ENCODE measurements around the gene SSBP3. TPM values are rescaled to one million over a fixed set of nuclear protein-coding genes. Genes with fewer than 3 reads are reported as not detected.

SSBP3 gene
- polyA plus RNA-seq, 1 of the 3 experiments (the other 2 are of a cell fraction) = 26.2 TPM

DNA sequence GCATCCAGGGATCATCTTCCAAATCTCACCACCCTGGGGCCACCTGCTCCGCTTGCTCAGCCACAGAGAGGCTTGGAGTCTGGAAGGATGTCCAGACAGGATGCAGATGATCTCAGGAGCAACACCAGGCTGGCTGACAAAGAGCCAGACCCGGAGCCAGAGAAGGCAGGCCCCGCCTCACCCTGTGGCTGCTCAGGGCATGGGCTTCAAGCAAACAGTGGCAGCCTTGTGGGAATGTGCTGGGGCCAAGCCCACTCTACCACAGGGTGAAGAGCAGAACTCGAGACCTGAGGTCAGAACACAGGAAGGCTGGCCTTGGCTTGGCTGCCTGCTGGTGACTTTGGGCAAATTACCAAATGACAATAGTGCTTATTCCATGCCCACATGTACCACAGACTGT is 160.7 kb downstream of the SSBP3 start:
- Histone ChIP-seq H3K4me1 (ENCODE audit: control insufficient read depth in 1 of 2, insufficient read depth in 2 of 2, low read depth in 1 of 2, low read length in 1 of 2) (peaks cover 6 to 36% of the 10 kb centered on the region in 2 experiments; a peak in 1 of 4 replicates), H3K9me3 (no peaks in the 10 kb centered on the region), H3K36me3 (replicated peaks in 1 of 2; ENCODE audit: control insufficient read depth in 1 of 2, insufficient read depth in 2 of 2, low read length in 1 of 2) (peaks cover 0 to 22% of the 10 kb centered on the region in 2 experiments), H3K27me3 (ENCODE audit: insufficient read depth) (no peaks in the 10 kb centered on the region), H3K9ac (no peak overlapping the region), H3K4me2 (no peak overlapping the region), H3F3A (replicated peaks; ENCODE audit: insufficient read depth) (no peaks in the 10 kb centered on the region), H3K27ac (ENCODE audit: low read depth in 2 of 2, low read length in 1 of 2) (peak overlapping the region in 1 of 2 experiments; percentile 87; a peak in 2 of 4 replicates), H4K20me1 (ENCODE audit: insufficient read depth) (no peaks in the 10 kb centered on the region), H3K9me2 (no peaks in the 10 kb centered on the region), H3K79me2 (ENCODE audit: insufficient read depth) (no peaks in the 10 kb centered on the region), H2AFZ (ENCODE audit: low read depth) (no peak overlapping the region), H3K4me3 (ENCODE audit: low read depth in 2 of 2, low read length in 1 of 2) (no peak overlapping the region)
- TF ChIP-seq, protein P1, sequence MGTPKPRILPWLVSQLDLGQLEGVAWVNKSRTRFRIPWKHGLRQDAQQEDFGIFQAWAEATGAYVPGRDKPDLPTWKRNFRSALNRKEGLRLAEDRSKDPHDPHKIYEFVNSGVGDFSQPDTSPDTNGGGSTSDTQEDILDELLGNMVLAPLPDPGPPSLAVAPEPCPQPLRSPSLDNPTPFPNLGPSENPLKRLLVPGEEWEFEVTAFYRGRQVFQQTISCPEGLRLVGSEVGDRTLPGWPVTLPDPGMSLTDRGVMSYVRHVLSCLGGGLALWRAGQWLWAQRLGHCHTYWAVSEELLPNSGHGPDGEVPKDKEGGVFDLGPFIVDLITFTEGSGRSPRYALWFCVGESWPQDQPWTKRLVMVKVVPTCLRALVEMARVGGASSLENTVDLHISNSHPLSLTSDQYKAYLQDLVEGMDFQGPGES (IDR thresholded peaks at IDR 0.05; ENCODE audit: low read depth, low read length) = no peak
- no peak for TF ChIP-seq TAF1 (IDR thresholded peaks at IDR 0.05; ENCODE audit: borderline replicate concordance, low read depth, low read length)
- DNase-seq = peak; percentile 60
- POLR2A ChIA-PET = interaction anchor here (1.0 to 1.2 kb wide), 2 partner anchors 10 to 17 kb away, joined by 3 to 4 read pairs; no protein-coding TSS in a partner anchor
- WGBS (ENCODE audit: low lambda C conversion rate) = 40% methylated on average over 1 of the region's 4 CpGs
- CTCF ChIA-PET = interaction anchor here (1.8 kb wide), 1 partner anchor 53 kb away, joined by 5 read pairs; no protein-coding TSS in a partner anchor

DNA sequence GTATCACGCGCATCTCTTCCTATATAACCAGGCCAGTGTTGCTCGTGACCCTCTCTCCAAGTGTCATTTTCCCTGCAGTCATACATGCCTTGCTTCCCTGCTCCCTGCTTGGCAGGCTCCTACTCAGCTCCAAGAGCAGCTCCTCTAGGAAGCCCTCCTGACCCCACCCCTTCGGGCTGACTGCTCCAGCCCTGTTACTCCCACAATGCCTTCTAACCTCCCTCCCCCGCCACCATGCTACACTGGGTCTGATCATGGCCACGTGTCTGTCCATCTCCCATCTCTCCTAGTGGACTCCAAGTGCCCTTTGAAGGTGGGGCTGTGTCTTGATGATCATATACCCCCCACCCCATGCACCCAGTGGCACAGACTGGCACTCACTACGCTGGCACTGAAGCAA is 161.5 kb downstream of the SSBP3 start:
- no peaks in the 10 kb centered on the region for H3K27me3 ChIP-seq (ENCODE audit: insufficient read depth)
- H3K4me3 ChIP-seq (ENCODE audit: low read depth in 2 of 2, low read length in 1 of 2) = no peak overlapping the region
- no peaks in the 10 kb centered on the region for H3K9me3 ChIP-seq
- no peak overlapping the region for H3K4me2 ChIP-seq
- peaks cover 0 to 36% of the 10 kb centered on the region in 2 experiments; a peak in 1 of 4 replicates for H3K4me1 ChIP-seq (ENCODE audit: control insufficient read depth in 1 of 2, insufficient read depth in 2 of 2, low read depth in 1 of 2, low read length in 1 of 2)
- whole genome bisulfite sequencing (ENCODE audit: low lambda C conversion rate) = 93% methylated on average over 7 of the region's 7 CpGs
- H2AFZ ChIP-seq (ENCODE audit: low read depth) = no peak overlapping the region
- no peak for DNase-seq
- no peaks in the 10 kb centered on the region for H3K79me2 ChIP-seq (ENCODE audit: insufficient read depth)
- peaks cover 0 to 22% of the 10 kb centered on the region in 2 experiments for H3K36me3 ChIP-seq (replicated peaks in 1 of 2; ENCODE audit: control insufficient read depth in 1 of 2, insufficient read depth in 2 of 2, low read length in 1 of 2)
- H3F3A ChIP-seq (replicated peaks; ENCODE audit: insufficient read depth) = no peaks in the 10 kb centered on the region
- H3K9me2 ChIP-seq = no peaks in the 10 kb centered on the region
- peak overlapping the region in 1 of 2 experiments; percentile 87; a peak in 2 of 4 replicates for H3K27ac ChIP-seq (ENCODE audit: low read depth in 2 of 2, low read length in 1 of 2)
- TF ChIP-seq, protein P2, sequence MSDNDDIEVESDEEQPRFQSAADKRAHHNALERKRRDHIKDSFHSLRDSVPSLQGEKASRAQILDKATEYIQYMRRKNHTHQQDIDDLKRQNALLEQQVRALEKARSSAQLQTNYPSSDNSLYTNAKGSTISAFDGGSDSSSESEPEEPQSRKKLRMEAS (IDR thresholded peaks at IDR 0.05; ENCODE audit: low read depth) = no peak
- no peak for TF ChIP-seq FOXJ3 (CRISPR knock-in tag; IDR thresholded peaks at IDR 0.05)
- TF ChIP-seq NFIC (IDR thresholded peaks at IDR 0.05; ENCODE audit: borderline replicate concordance) = no peak
- TF ChIP-seq NRF1 (IDR thresholded peaks at IDR 0.05; ENCODE audit: low read depth, low read length) = no peak
- TF ChIP-seq, protein P3, sequence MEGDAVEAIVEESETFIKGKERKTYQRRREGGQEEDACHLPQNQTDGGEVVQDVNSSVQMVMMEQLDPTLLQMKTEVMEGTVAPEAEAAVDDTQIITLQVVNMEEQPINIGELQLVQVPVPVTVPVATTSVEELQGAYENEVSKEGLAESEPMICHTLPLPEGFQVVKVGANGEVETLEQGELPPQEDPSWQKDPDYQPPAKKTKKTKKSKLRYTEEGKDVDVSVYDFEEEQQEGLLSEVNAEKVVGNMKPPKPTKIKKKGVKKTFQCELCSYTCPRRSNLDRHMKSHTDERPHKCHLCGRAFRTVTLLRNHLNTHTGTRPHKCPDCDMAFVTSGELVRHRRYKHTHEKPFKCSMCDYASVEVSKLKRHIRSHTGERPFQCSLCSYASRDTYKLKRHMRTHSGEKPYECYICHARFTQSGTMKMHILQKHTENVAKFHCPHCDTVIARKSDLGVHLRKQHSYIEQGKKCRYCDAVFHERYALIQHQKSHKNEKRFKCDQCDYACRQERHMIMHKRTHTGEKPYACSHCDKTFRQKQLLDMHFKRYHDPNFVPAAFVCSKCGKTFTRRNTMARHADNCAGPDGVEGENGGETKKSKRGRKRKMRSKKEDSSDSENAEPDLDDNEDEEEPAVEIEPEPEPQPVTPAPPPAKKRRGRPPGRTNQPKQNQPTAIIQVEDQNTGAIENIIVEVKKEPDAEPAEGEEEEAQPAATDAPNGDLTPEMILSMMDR (IDR thresholded peaks at IDR 0.05) = no peak
- no peak for TF ChIP-seq EZH2phosphoT487 (IDR thresholded peaks at IDR 0.05; ENCODE audit: borderline replicate concordance, low read depth)
- TF ChIP-seq POLR2AphosphoS5 (IDR thresholded peaks at IDR 0.05; ENCODE audit: low read depth, low read length) = no peak
- TF ChIP-seq JUND (IDR thresholded peaks at IDR 0.05) = no peak
- TF ChIP-seq TAF1 (IDR thresholded peaks at IDR 0.05; ENCODE audit: borderline replicate concordance, low read depth, low read length) = no peak
- no peak for TF ChIP-seq SIN3A (IDR thresholded peaks at IDR 0.05; ENCODE audit: borderline replicate concordance, low read depth, low read length)
- no peaks in the 10 kb centered on the region for H4K20me1 ChIP-seq (ENCODE audit: insufficient read depth)
- no peak overlapping the region for H3K9ac ChIP-seq
- POLR2A ChIA-PET = interaction anchor here (0.6 kb wide), 1 partner anchor 38 kb away, joined by 4 read pairs; no protein-coding TSS in a partner anchor
- CTCF ChIA-PET = no interaction called here
